ENCODE results near the gene MTAP.

MTAP gene

DNA sequence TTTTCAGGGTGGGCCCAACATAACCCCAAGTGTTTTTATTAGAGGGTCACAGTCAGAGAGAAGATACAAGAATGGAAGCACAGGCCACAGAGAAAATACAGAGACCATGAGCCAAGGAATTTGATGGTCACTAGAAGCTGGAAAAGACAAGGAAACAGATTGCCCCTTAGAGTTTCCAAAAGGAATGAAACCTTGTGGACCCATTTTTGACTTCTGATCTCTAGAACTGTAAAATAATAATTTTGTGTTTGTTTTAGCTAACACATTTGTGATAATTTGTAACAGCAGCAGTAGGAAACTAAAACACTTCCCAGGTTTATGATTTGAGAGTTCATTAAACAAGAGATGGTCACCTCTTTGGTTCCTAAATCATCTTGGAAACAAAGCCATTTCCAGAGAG, 169.9 kb downstream of the MTAP start:
- Histone ChIP-seq H2AFZ (ENCODE audit: low read depth, low read length) (no peak overlapping the region), H3K9me3 (ENCODE audit: insufficient read depth, low read length, severe bottlenecking) (no peaks in the 10 kb centered on the region), H4K20me1 (ENCODE audit: insufficient read depth, low read length) (peaks cover 20% of the 10 kb centered on the region), H3K27ac (ENCODE audit: low read length) (peak overlapping the region; percentile 27), H3K27me3 (ENCODE audit: insufficient read depth, low read length, poor library complexity) (no peaks in the 10 kb centered on the region), H3K4me3 (ENCODE audit: low read depth in 1 of 2, low read length in 2 of 2) (peak overlapping the region; percentile 2 to 61; a peak in 2 of 4 replicates), H3K79me2 (ENCODE audit: insufficient read depth, low read length) (peaks cover 80% of the 10 kb centered on the region), H3K9ac (ENCODE audit: low read depth, low read length) (peak overlapping the region; percentile 93), H3K4me1 (ENCODE audit: insufficient read depth, low read length) (peaks cover 38% of the 10 kb centered on the region), H3K36me3 (ENCODE audit: insufficient read depth, low read length) (peaks cover 51% of the 10 kb centered on the region), H3K4me2 (ENCODE audit: insufficient read depth, low read length) (peak overlapping the region; percentile 68)
- DNase-seq (no peak), ATAC-seq (ENCODE audit: insufficient read depth, low read depth) (no peak)
- TF ChIP-seq EZH2 (IDR thresholded peaks at IDR 0.05; ENCODE audit: borderline replicate concordance, low read depth, low read length, severe bottlenecking) = no peak
- TF ChIP-seq, protein P1, sequence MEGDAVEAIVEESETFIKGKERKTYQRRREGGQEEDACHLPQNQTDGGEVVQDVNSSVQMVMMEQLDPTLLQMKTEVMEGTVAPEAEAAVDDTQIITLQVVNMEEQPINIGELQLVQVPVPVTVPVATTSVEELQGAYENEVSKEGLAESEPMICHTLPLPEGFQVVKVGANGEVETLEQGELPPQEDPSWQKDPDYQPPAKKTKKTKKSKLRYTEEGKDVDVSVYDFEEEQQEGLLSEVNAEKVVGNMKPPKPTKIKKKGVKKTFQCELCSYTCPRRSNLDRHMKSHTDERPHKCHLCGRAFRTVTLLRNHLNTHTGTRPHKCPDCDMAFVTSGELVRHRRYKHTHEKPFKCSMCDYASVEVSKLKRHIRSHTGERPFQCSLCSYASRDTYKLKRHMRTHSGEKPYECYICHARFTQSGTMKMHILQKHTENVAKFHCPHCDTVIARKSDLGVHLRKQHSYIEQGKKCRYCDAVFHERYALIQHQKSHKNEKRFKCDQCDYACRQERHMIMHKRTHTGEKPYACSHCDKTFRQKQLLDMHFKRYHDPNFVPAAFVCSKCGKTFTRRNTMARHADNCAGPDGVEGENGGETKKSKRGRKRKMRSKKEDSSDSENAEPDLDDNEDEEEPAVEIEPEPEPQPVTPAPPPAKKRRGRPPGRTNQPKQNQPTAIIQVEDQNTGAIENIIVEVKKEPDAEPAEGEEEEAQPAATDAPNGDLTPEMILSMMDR (IDR thresholded peaks at IDR 0.05; ENCODE audit: borderline replicate concordance, extremely low read depth, low read length, poor library complexity, severe bottlenecking) = no peak

DNA sequence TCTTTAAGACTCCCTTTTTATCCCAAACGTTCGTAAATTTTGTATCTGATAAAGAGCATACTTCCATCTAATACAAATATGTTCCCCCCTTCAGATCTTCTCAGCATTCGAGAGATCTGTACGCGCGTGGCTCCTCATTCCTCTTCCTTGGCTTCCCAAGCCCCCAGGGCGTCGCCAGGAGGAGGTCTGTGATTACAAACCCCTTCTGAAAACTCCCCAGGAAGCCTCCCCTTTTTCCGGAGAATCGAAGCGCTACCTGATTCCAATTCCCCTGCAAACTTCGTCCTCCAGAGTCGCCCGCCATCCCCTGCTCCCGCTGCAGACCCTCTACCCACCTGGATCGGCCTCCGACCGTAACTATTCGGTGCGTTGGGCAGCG, 171.9 kb downstream of the MTAP start:
- no peak for DNase-seq
- peak overlapping the region; percentile 55 to 61 for H3K4me3 ChIP-seq (ENCODE audit: low read depth in 1 of 2, low read length in 2 of 2)

DNA sequence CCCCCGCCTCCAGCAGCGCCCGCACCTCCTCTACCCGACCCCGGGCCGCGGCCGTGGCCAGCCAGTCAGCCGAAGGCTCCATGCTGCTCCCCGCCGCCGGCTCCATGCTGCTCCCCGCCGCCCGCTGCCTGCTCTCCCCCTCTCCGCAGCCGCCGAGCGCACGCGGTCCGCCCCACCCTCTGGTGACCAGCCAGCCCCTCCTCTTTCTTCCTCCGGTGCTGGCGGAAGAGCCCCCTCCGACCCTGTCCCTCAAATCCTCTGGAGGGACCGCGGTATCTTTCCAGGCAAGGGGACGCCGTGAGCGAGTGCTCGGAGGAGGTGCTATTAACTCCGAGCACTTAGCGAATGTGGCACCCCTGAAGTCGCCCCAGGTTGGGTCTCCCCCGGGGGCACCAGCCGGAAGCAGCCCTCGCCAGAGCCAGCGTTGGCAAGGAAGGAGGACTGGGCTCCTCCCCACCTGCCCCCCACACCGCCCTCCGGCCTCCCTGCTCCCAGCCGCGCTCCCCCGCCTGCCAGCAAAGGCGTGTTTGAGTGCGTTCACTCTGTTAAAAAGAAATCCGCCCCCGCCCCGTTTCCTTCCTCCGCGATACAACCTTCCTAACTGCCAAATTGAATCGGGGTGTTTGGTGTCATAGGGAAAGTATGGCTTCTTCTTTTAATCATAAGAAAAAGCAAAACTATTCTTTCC, 172.4 kb downstream of the MTAP start:
- H3K4me3 ChIP-seq (ENCODE audit: low read depth in 1 of 2, low read length in 2 of 2) = peak overlapping the region; percentile 55 to 61
- peak; percentile 84 for ATAC-seq (ENCODE audit: insufficient read depth, low read depth)
- H4K20me1 ChIP-seq (ENCODE audit: insufficient read depth, low read length) = peaks cover 20% of the 10 kb centered on the region
- no peaks in the 10 kb centered on the region for H3K27me3 ChIP-seq (ENCODE audit: insufficient read depth, low read length, poor library complexity)
- peak; percentile 97 for DNase-seq
- H3K4me1 ChIP-seq (ENCODE audit: insufficient read depth, low read length) = peaks cover 62% of the 10 kb centered on the region
- no peak for TF ChIP-seq EZH2 (IDR thresholded peaks at IDR 0.05; ENCODE audit: borderline replicate concordance, low read depth, low read length, severe bottlenecking)
- TF ChIP-seq, protein P1 (IDR thresholded peaks at IDR 0.05; ENCODE audit: borderline replicate concordance, extremely low read depth, low read length, poor library complexity, severe bottlenecking) = no peak
- no peaks in the 10 kb centered on the region for H3K9me3 ChIP-seq (ENCODE audit: insufficient read depth, low read length, severe bottlenecking)
- peak overlapping the region; percentile 68 for H3K4me2 ChIP-seq (ENCODE audit: insufficient read depth, low read length)
- H3K9ac ChIP-seq (ENCODE audit: low read depth, low read length) = peak overlapping the region; percentile 93
- peaks cover 97% of the 10 kb centered on the region for H3K79me2 ChIP-seq (ENCODE audit: insufficient read depth, low read length)
- H2AFZ ChIP-seq (ENCODE audit: low read depth, low read length) = peak overlapping the region; percentile 68
- H3K36me3 ChIP-seq (ENCODE audit: insufficient read depth, low read length) = peaks cover 27% of the 10 kb centered on the region
- H3K27ac ChIP-seq (ENCODE audit: low read length) = peak overlapping the region; percentile 100

More for the DNA sequence above, 171.9 kb downstream of the MTAP start:
- TF ChIP-seq, protein P1 (IDR thresholded peaks at IDR 0.05; ENCODE audit: borderline replicate concordance, extremely low read depth, low read length, poor library complexity, severe bottlenecking) = no peak
- no peak for TF ChIP-seq EZH2 (IDR thresholded peaks at IDR 0.05; ENCODE audit: borderline replicate concordance, low read depth, low read length, severe bottlenecking)
- H3K9ac ChIP-seq (ENCODE audit: low read depth, low read length) = peak overlapping the region; percentile 93
- no peaks in the 10 kb centered on the region for H3K9me3 ChIP-seq (ENCODE audit: insufficient read depth, low read length, severe bottlenecking)
- peak overlapping the region; percentile 68 for H3K4me2 ChIP-seq (ENCODE audit: insufficient read depth, low read length)
- H3K27ac ChIP-seq (ENCODE audit: low read length) = peak overlapping the region; percentile 100
- H3K36me3 ChIP-seq (ENCODE audit: insufficient read depth, low read length) = peaks cover 32% of the 10 kb centered on the region
- H4K20me1 ChIP-seq (ENCODE audit: insufficient read depth, low read length) = peaks cover 20% of the 10 kb centered on the region
- peak overlapping the region; percentile 65 for H2AFZ ChIP-seq (ENCODE audit: low read depth, low read length)
- peak; percentile 0; the same call in 1 of the 3 replicates for ATAC-seq (ENCODE audit: insufficient read depth, low read depth)
- no peaks in the 10 kb centered on the region for H3K27me3 ChIP-seq (ENCODE audit: insufficient read depth, low read length, poor library complexity)
- peaks cover 95% of the 10 kb centered on the region for H3K79me2 ChIP-seq (ENCODE audit: insufficient read depth, low read length)
- peaks cover 56% of the 10 kb centered on the region for H3K4me1 ChIP-seq (ENCODE audit: insufficient read depth, low read length)
